Sigmoid colon (tissue), 4 donors: ENCODE results near the gene ENTPD1.

Source experiments
- EP300 ChIP-seq, 4 donors: sonication (generic); formaldehyde crosslinking; IDR thresholded peaks; one replicate each; pipeline ENCODE4 v1.6.1; 2017; ENCODE audit warnings: antibody characterized with exemption in 4 of 4
- POLR2A ChIP-seq, 2 donors: fragments of 450-650 bp; IDR thresholded peaks; one replicate each; pipeline ENCODE4 v1.6.1; 2016; ENCODE audit warnings: antibody characterized with exemption in 2 of 2, mild to moderate bottlenecking in 2 of 2, moderate library complexity in 2 of 2
- POLR2AphosphoS5 ChIP-seq, 4 donors: sonication (generic); formaldehyde crosslinking; IDR thresholded peaks; one replicate each; pipeline ENCODE4 v1.6.1; 2017; ENCODE audit warnings: antibody characterized with exemption in 4 of 4
- TF ChIP-seq, protein P1 (sequence below), 4 experiments: fragments of 450-650 bp in 3 of 4; fragments of 200-600 bp in 1 of 4; IDR thresholded peaks; one replicate each; pipeline ENCODE4 v1.5.1; 2016 to 2019; ENCODE audit warnings: antibody characterized with exemption in 4 of 4, mild to moderate bottlenecking in 3 of 4, moderate library complexity in 2 of 4

GRCh38 chr10:95835149-95835860 is 79.3 kb downstream of the ENTPD1 start:
- no peak for TF ChIP-seq POLR2A (IDR thresholded peaks at IDR 0.05)
- TF ChIP-seq, protein P1, sequence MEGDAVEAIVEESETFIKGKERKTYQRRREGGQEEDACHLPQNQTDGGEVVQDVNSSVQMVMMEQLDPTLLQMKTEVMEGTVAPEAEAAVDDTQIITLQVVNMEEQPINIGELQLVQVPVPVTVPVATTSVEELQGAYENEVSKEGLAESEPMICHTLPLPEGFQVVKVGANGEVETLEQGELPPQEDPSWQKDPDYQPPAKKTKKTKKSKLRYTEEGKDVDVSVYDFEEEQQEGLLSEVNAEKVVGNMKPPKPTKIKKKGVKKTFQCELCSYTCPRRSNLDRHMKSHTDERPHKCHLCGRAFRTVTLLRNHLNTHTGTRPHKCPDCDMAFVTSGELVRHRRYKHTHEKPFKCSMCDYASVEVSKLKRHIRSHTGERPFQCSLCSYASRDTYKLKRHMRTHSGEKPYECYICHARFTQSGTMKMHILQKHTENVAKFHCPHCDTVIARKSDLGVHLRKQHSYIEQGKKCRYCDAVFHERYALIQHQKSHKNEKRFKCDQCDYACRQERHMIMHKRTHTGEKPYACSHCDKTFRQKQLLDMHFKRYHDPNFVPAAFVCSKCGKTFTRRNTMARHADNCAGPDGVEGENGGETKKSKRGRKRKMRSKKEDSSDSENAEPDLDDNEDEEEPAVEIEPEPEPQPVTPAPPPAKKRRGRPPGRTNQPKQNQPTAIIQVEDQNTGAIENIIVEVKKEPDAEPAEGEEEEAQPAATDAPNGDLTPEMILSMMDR (IDR thresholded peaks at IDR 0.05), result no peak
- TF ChIP-seq POLR2AphosphoS5 (IDR thresholded peaks at IDR 0.05), result no peak
- no peak for TF ChIP-seq EP300 (IDR thresholded peaks at IDR 0.05)
